SH-SY5Y (cell line): ENCODE results near the gene PRAMEF12.

Experiments used
- GATA2 ChIP-seq: IDR thresholded peaks from 2 replicates; pipeline ENCODE4 v1.6.1; 2011; ENCODE audit warnings: mild to moderate bottlenecking, low read depth, low read length
- GATA3 ChIP-seq: IDR thresholded peaks from 2 replicates; pipeline ENCODE4 v1.6.1; 2011; ENCODE audit warnings: low read depth, mild to moderate bottlenecking, low read length, moderate library complexity

DNA sequence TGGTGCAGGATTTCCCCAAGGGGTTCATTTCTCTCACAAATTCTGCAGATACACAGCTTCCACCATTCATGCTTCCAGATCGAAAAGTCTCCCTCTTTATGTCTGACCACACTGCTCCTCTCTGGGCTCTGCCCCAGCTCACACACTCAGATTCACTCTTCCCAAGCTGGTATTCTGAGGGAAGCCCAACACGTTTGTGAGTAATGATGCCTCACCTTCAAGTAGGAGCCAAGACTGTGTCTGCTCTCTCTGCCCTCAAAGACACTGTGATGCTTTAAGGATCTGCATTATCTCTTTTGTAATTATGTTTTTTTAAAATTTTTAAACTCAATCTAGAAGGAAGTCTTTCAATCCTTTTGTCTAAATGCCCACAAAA is 37.9 kb downstream of the PRAMEF12 start:
- no peak for TF ChIP-seq GATA2
- no peak for TF ChIP-seq GATA3
